ENCODE data around the gene ITPR1.

- TF ChIP-seq CTCF (IDR thresholded peaks at IDR 0.05; ENCODE audit: low read depth, low read length) = no peak
- no peak for TF ChIP-seq POLR2A (IDR thresholded peaks at IDR 0.05; ENCODE audit: extremely low read depth, insufficient read length)
- TF ChIP-seq MYC (IDR thresholded peaks at IDR 0.05; ENCODE audit: low read depth, low read length) = no peak
Measured at GRCh38 chr3:4678320-4678719, 185.2 kb downstream of the ITPR1 start.

All from NB4 (cell line).